ENCODE results near the gene NR6A1. TPM values are rescaled to one million over a fixed set of nuclear protein-coding genes. Genes with fewer than 3 reads are reported as not detected.

The NR6A1 gene
- total and polyA plus RNA-seq, 4 experiments from 2014 or later: 0.06 TPM; not detected in 3

GRCh38 chr9:124505006-124505900 is 265.9 kb downstream of the NR6A1 start:
- no peaks in the 10 kb centered on the region for H3K9me3 ChIP-seq (ENCODE audit: control insufficient read depth in 1 of 2, low read length in 2 of 2)
- peaks cover 0 to 2% (median 0%) of the 10 kb centered on the region in 8 donors for H3K9me3 Mint-ChIP-seq
- no peak overlapping the region for H3K27ac ChIP-seq (ENCODE audit: low read depth, low read length)
- peak overlapping the region in 3 of 8 donors; percentile 10 to 61 (median 53) for H3K4me3 Mint-ChIP-seq
- DNase-seq: no peak
- H3K27me3 ChIP-seq (ENCODE audit: insufficient read depth, low read length): no peaks in the 10 kb centered on the region
- H3K4me3 ChIP-seq (ENCODE audit: low read length in 2 of 2): no peak overlapping the region
- no peaks in the 10 kb centered on the region for H3K36me3 ChIP-seq (ENCODE audit: insufficient read depth, low read length)
- POLR2A ChIA-PET (ENCODE audit: partially characterized antibody): no interaction called here
- no peaks in the 10 kb centered on the region for H3K4me1 ChIP-seq (ENCODE audit: insufficient read depth, low read length)
- H3K27me3 Mint-ChIP-seq: peaks cover 12 to 20% of the 10 kb centered on the region in 2 donors
- peaks cover 0 to 4% of the 10 kb centered on the region in 2 donors for H3K36me3 Mint-ChIP-seq
- CTCF ChIA-PET (ENCODE audit: partially characterized antibody): no interaction called here
- H3K27ac Mint-ChIP-seq: no peak overlapping the region
- H3K4me1 Mint-ChIP-seq: peaks cover 3 to 8% (median 6%) of the 10 kb centered on the region in 4 donors
- intact Hi-C loops (cut with micrococcal nuclease): no loop called here

- Histone ChIP-seq H3K36me3 (ENCODE audit: insufficient read depth, low read length) (no peaks in the 10 kb centered on the region), H3K27me3 (ENCODE audit: insufficient read depth, low read length) (no peaks in the 10 kb centered on the region), H3K4me1 (ENCODE audit: insufficient read depth, low read length) (no peaks in the 10 kb centered on the region), H3K4me3 (ENCODE audit: low read length in 2 of 2) (no peak overlapping the region), H3K9me3 (ENCODE audit: control insufficient read depth in 1 of 2, low read length in 2 of 2) (no peaks in the 10 kb centered on the region), H3K27ac (ENCODE audit: low read depth, low read length) (no peak overlapping the region)
- POLR2A ChIA-PET (ENCODE audit: partially characterized antibody): no interaction called here
- Mint-ChIP-seq H3K4me3 (no peak overlapping the region), H3K27ac (no peak overlapping the region), H3K4me1 (peaks cover 4 to 8% (median 6%) of the 10 kb centered on the region in 4 donors), H3K36me3 (peaks cover 0 to 4% of the 10 kb centered on the region in 2 donors), H3K9me3 (peaks cover 0 to 2% (median 0%) of the 10 kb centered on the region in 8 donors), H3K27me3 (peaks cover 12 to 23% of the 10 kb centered on the region in 2 donors)
- CTCF ChIA-PET (ENCODE audit: partially characterized antibody): no interaction called here
- DNase-seq: no peak
- intact Hi-C loops (cut with micrococcal nuclease): no loop called here
Measured at GRCh38 chr9:124504530-124505005, 266.5 kb downstream of the NR6A1 start.

- Mint-ChIP-seq H3K27ac (no peak overlapping the region), H3K4me3 (peak overlapping the region; percentile 10 to 83 (median 68)), H3K4me1 (peaks cover 4 to 8% (median 6%) of the 10 kb centered on the region in 4 donors), H3K9me3 (peaks cover 0 to 2% (median 0%) of the 10 kb centered on the region in 8 donors), H3K27me3 (peaks cover 12 to 25% of the 10 kb centered on the region in 2 donors), H3K36me3 (peaks cover 0 to 4% of the 10 kb centered on the region in 2 donors)
- DNase-seq: no peak
- H3K36me3 ChIP-seq (ENCODE audit: insufficient read depth, low read length): no peaks in the 10 kb centered on the region
- H3K27me3 ChIP-seq (ENCODE audit: insufficient read depth, low read length): no peaks in the 10 kb centered on the region
- intact Hi-C loops (cut with micrococcal nuclease): no loop called here
- no peak overlapping the region for H3K27ac ChIP-seq (ENCODE audit: low read depth, low read length)
- POLR2A ChIA-PET (ENCODE audit: partially characterized antibody): no interaction called here
- CTCF ChIA-PET (ENCODE audit: partially characterized antibody): no interaction called here
- H3K4me1 ChIP-seq (ENCODE audit: insufficient read depth, low read length): no peaks in the 10 kb centered on the region
- H3K4me3 ChIP-seq (ENCODE audit: low read length in 2 of 2): no peak overlapping the region
- no peaks in the 10 kb centered on the region for H3K9me3 ChIP-seq (ENCODE audit: control insufficient read depth in 1 of 2, low read length in 2 of 2)
Measured at GRCh38 chr9:124503713-124504529, 267.2 kb downstream of the NR6A1 start.

- H3K4me3 ChIP-seq (ENCODE audit: low read length in 2 of 2): no peak overlapping the region
- no peaks in the 10 kb centered on the region for H3K36me3 ChIP-seq (ENCODE audit: insufficient read depth, low read length)
- Mint-ChIP-seq H3K27ac (no peak overlapping the region), H3K36me3 (peaks cover 0 to 4% of the 10 kb centered on the region in 2 donors), H3K4me1 (peaks cover 4 to 8% (median 6%) of the 10 kb centered on the region in 4 donors), H3K4me3 (no peak overlapping the region), H3K9me3 (peaks cover 0 to 2% (median 0%) of the 10 kb centered on the region in 8 donors), H3K27me3 (peaks cover 12 to 25% of the 10 kb centered on the region in 2 donors)
- no peaks in the 10 kb centered on the region for H3K9me3 ChIP-seq (ENCODE audit: control insufficient read depth in 1 of 2, low read length in 2 of 2)
- POLR2A ChIA-PET (ENCODE audit: partially characterized antibody): no interaction called here
- DNase-seq: no peak
- H3K27ac ChIP-seq (ENCODE audit: low read depth, low read length): no peak overlapping the region
- H3K27me3 ChIP-seq (ENCODE audit: insufficient read depth, low read length): no peaks in the 10 kb centered on the region
- intact Hi-C loops (cut with micrococcal nuclease): no loop called here
- no peaks in the 10 kb centered on the region for H3K4me1 ChIP-seq (ENCODE audit: insufficient read depth, low read length)
- CTCF ChIA-PET (ENCODE audit: partially characterized antibody): no interaction called here
Measured at GRCh38 chr9:124502711-124503702, 268.1 kb downstream of the NR6A1 start.

- H3K4me3 Mint-ChIP-seq: peak overlapping the region in 1 of 8 donors; percentile 10
- ChIA-PET POLR2A (ENCODE audit: partially characterized antibody) (no interaction called here), CTCF (ENCODE audit: partially characterized antibody) (no interaction called here)
Measured at GRCh38 chr9:124501771-124502320, 269.3 kb downstream of the NR6A1 start.

GRCh38 chr9:124500796-124501611 is 270.1 kb downstream of the NR6A1 start:
- no peak overlapping the region for H3K27ac Mint-ChIP-seq
- H3K27ac ChIP-seq (ENCODE audit: low read depth, low read length): no peak overlapping the region
- H3K4me3 ChIP-seq (ENCODE audit: low read length in 2 of 2): no peak overlapping the region
- intact Hi-C loops (cut with micrococcal nuclease): no loop called here
- H3K27me3 ChIP-seq (ENCODE audit: insufficient read depth, low read length): no peaks in the 10 kb centered on the region
- peaks cover 12 to 21% of the 10 kb centered on the region in 2 donors for H3K27me3 Mint-ChIP-seq
- no peak overlapping the region for H3K4me3 Mint-ChIP-seq
- ChIA-PET CTCF (ENCODE audit: partially characterized antibody) (interaction anchor here (0.5 kb wide), 1 partner anchor 36 kb away, joined by 3 read pairs; no protein-coding TSS in a partner anchor), POLR2A (ENCODE audit: partially characterized antibody) (no interaction called here)
- no peaks in the 10 kb centered on the region for H3K9me3 ChIP-seq (ENCODE audit: control insufficient read depth in 1 of 2, low read length in 2 of 2)
- peaks cover 5 to 10% (median 8%) of the 10 kb centered on the region in 4 donors for H3K4me1 Mint-ChIP-seq
- H3K36me3 Mint-ChIP-seq: peaks cover 0 to 4% of the 10 kb centered on the region in 2 donors
- peaks cover 1% of the 10 kb centered on the region for H3K4me1 ChIP-seq (ENCODE audit: insufficient read depth, low read length)
- peaks cover 0 to 2% (median 0%) of the 10 kb centered on the region in 8 donors for H3K9me3 Mint-ChIP-seq
- no peak for DNase-seq
- H3K36me3 ChIP-seq (ENCODE audit: insufficient read depth, low read length): no peaks in the 10 kb centered on the region

More at GRCh38 chr9:124501771-124502320, 269.3 kb downstream of the NR6A1 start:
- H3K27me3 Mint-ChIP-seq: peaks cover 12 to 25% of the 10 kb centered on the region in 2 donors
- H3K27ac Mint-ChIP-seq: no peak overlapping the region
- DNase-seq: no peak
- peaks cover 4 to 8% (median 6%) of the 10 kb centered on the region in 4 donors for H3K4me1 Mint-ChIP-seq
- H3K4me3 ChIP-seq (ENCODE audit: low read length in 2 of 2): no peak overlapping the region
- no peaks in the 10 kb centered on the region for H3K27me3 ChIP-seq (ENCODE audit: insufficient read depth, low read length)
- H3K36me3 ChIP-seq (ENCODE audit: insufficient read depth, low read length): no peaks in the 10 kb centered on the region
- intact Hi-C loops (cut with micrococcal nuclease): no loop called here
- no peaks in the 10 kb centered on the region for H3K4me1 ChIP-seq (ENCODE audit: insufficient read depth, low read length)
- H3K36me3 Mint-ChIP-seq: peaks cover 0 to 4% of the 10 kb centered on the region in 2 donors
- peaks cover 0 to 2% (median 0%) of the 10 kb centered on the region in 8 donors for H3K9me3 Mint-ChIP-seq
- H3K9me3 ChIP-seq (ENCODE audit: control insufficient read depth in 1 of 2, low read length in 2 of 2): no peaks in the 10 kb centered on the region
- no peak overlapping the region for H3K27ac ChIP-seq (ENCODE audit: low read depth, low read length)
